SH-SY5Y (cell line): ENCODE results near the gene TSHZ3.

Experiments
- GATA2 ChIP-seq: IDR thresholded peaks from 2 replicates; pipeline ENCODE4 v1.6.1; 2011; ENCODE audit warnings: mild to moderate bottlenecking, low read depth, low read length
- GATA3 ChIP-seq: IDR thresholded peaks from 2 replicates; pipeline ENCODE4 v1.6.1; 2011; ENCODE audit warnings: low read depth, mild to moderate bottlenecking, low read length, moderate library complexity

Gene TSHZ3

DNA sequence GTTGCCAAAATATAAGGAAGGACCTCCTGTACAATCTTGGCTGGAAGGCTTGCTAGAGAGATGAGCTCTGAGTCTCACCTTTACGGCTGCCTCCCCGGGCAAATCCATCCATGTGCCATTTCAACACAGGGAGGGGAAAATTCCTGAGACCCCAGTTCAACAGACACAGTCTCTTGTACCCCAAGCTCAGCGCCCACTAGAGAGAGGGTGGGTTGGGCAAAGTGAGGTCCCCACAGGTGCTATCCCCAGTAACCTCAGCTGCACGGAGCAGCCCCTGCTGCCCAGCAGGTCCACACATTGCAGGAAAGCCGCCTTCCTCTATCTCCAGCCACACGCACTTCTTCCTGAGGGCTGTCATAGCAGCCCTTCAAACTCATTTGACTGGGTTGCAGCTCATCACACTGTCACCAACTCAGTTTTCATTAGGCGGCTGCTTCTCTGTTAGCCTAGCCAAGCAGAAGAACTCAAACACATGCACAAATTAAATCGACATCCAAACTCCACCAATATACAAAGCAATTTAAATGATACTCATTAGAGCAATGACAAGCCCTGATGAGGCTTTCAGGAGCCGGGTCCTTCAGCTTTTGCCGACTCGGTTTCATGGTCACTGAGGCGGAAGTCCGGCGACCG is 80.4 kb downstream of the TSHZ3 start:
- TF ChIP-seq GATA2 (no peak), GATA3 (no peak)

DNA sequence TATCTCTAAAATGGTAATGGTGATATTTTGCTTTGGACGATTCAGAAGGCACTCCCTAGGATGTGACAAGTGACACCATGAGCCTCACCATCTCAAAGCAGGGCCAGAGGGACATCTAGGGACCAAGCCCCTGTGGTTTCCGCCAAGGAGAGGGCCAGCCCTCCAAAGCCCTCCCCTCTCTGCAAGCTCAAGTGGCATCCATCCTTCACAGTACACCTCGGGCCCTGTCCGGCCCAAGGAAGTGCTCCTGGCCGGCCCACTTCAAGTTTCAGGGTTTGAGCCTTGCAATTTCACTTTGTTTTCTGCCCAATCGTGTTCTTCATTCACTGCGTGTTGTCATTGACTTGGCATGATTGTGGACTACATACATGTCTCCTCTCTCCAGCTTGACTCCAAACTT is 82.5 kb downstream of the TSHZ3 start:
- TF ChIP-seq GATA2 (no peak), GATA3 (no peak)

DNA sequence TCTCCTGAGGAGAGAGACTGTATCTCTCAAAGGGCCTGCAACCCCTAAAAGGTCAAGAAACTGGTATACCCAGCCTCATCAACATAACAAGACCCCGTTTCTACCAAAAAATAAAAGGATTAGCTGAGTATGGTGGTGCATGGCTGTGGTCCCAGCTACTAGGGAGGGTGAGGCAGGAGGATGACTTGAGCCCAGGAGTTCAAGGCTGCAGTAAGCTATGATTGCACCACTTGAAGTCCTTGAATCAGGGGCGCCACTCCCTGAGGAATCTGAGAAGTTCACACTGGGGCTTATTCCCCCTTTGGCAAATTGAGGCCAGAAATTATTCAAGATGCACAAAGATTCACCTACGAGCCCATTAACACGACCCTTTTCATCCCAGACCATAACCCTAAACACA is 83.0 kb downstream of the TSHZ3 start:
- TF ChIP-seq GATA3 (no peak), GATA2 (no peak)

DNA sequence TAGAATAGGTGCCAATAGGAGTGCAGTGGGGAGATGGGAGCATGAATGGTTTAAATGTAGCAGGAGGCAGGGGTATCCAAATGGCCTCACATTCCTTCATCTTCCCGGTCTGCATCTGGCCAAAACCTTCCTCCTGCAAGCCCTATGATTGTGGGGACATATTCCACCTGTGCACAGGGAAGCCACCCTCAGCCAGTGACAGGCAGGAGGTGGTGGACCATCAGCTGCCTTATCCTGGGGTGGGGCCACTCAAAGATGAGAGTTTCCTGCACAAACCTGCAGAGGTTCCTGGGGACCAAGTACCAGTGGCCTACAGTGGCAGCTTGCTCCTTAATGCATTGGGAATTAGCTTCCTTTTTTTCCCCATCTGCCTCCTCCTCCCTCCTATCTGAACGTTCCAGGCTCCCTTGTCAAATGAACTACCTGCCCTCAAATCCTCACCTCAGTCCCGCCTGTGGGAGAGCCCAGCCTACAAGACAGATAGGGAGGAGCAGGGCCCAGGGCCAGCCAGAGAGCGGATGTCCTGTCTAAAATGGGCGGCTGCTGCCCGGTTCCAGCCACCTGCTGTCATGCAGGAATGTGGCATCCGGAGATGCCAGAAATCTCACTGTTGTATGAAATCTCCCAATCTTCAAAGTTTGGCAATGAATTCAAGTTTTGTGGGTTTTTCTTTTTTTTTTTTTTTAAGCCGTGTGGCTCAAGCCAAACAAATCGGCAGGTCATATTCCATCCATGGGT is 85.0 kb downstream of the TSHZ3 start:
- TF ChIP-seq GATA2 (no peak), GATA3 (no peak)

DNA sequence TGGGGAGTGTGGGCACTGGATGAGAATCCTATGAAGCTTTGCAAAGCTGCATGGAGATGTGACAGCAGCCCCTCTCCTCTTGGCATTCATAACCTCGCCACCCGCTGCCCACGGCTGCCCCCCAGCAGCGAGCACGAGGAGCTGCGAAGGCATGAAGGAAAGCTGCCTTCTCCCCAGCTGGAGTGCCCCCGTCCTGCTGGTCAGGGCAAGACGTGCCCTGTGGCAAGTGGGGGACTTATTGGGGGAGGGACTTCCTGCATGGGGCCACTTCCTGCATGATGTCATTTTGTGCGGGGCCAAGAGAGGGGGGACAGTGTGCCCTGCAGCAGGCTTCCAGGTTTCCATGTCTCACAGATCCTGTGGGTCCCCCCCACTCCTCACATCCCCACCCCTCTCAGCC is 85.9 kb downstream of the TSHZ3 start:
- TF ChIP-seq GATA3 = no peak
- no peak for TF ChIP-seq GATA2

DNA sequence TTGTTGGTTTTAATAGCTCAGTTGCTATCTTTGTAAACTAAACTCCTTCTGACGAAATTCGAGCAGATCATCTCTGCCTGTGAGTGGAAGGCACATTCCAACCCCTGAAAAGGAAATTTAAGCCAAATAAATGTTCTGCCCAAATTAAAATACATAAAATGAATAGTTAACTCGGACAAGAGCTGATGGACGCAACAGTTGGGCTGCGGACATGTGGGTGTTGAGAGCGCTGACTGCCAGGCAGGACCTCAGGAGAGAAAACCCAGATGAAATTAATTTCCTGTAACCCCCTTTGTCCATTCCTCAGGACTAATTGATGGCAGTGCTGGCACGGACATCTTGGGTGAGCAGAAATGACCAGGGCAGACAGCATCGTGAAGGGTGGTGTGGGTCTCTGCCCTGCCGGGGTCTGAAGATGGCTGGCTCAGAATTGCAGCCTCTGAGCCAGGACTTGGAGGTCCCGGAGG is 86.5 kb downstream of the TSHZ3 start:
- no peak for TF ChIP-seq GATA3
- no peak for TF ChIP-seq GATA2

DNA sequence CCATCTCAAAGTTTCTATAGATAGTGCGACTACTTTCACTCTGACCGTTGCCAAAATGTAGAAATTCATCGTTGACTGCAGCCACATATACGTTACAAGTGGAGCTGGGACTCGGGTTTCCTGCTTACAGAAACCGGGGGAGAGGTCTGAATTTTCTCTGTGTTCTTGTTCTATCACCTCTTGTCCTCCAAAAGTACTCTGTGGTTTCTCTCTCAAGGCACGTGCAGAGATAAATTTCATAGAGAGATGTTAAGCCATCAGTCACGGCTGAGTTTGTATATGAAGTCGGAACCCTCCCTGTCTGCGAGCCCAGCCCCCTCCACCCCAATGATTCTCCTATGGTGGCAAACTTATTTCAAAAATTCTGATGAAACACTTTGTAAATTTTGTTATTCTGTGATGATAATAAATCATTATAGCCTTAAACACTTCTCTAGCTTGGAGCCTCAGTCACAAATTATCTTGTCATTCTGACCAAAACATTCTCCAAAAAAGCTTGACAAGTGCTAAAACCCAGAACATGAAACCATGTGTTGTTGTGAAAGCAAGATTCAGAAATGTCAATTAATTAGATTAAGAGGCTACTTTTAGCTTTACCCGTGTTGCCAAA is 87.5 kb downstream of the TSHZ3 start:
- TF ChIP-seq GATA3 (no peak), GATA2 (no peak)

DNA sequence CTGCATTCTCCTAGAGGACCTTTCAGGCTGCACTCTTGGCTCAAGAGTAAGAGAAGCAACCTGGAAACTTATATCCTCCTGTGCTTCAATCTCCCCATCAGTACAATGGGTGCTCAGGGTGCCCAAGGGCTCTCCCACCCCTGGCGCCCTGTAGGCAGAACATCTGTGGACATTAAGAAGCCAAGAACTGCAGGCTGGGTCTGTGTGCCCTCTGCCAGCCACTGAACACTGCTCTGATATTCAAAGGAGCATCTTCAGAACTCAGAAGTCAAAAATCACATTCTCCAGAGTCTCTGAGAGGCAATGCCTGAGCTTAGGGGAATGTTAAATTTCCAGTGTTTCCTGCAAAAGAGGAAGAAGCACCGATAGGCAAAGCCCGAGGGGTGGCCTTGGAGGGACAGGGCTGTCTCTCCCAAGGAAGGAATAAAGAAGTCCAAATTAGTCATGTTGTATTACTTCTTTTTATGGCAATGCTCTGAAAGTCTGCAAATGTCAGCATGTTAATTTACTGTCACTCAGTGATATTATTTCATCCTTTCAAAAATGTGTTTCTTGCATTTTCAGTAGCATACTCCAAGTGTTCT is 88.1 kb downstream of the TSHZ3 start:
- TF ChIP-seq GATA3 = no peak
- TF ChIP-seq GATA2 = no peak

DNA sequence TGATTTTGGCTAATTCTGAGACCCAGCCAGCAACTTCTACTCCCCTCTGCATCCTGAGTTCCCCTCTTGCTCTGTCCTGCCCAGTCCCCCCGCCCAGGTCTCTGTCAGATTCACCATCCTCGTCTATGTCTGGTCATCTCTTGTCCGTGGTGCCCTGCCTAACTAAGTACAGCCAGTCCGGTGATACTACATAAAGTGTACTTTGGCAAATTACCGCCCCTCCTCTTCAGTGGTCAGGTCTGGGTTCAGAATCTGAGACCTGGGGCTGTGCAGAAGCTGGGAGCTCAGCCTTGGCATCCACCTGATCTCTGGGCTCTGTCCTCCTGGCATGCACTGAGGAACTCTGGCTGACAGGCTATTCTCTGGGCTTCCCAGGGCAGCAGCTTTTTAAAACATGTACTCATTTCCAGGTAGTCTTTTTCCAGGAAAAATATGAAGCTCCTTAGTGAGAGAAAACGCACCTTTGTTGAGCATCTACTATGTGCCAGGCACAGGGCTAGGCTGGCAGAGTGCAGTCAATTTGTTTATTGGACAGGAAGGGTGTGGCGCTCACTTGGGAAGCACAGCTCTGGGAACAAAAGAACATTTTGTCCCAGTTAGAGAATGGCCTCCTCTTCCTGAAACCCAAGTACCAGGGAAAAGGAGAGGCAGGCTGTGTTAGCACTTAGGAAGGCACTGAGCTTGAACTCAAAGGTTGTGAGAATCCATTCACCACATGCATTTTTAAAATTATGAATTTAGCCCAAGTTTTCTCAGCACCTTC is 88.9 kb downstream of the TSHZ3 start:
- no peak for TF ChIP-seq GATA2
- TF ChIP-seq GATA3 = no peak

DNA sequence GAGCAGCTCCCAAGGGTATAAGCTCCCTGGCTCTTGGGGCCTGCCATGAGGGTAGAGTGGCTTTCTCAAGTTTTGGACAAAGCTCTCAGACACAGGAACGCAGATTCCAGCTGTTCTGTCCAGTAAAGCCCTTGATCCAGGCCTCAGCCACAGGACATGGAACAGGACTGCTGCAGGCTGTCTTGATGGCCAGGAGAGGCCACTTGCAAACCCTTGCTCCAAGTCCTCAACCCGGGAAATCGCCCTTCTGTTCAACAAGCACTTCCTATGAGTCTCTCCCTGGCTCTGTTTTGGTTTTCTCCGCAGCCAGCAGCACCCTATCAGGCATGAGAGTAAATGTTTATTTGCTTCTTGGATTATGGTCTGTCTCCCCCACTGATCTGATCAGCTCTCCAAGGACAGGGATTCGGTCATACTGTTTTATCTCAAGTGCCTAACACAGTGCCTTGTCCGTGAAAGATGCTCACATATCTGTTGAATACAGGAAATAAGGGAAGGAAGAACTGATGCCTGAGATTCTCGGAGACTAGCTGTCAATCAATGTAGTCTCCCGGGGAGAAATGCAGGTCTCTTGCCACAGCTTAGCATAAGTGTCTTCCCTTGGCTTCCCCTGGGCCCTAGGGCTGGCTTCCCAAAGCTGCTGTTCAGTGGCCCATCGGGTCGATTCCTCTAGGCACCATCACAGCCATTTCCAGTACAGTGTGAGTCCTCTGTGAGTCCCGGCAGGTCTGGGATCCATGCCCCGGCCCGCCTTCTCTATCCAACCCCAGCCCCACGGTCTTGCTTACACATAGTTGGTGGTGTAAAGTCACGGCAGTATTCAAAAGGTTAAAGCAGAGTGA is 90.8 kb downstream of the TSHZ3 start:
- TF ChIP-seq GATA3 (no peak), GATA2 (no peak)

DNA sequence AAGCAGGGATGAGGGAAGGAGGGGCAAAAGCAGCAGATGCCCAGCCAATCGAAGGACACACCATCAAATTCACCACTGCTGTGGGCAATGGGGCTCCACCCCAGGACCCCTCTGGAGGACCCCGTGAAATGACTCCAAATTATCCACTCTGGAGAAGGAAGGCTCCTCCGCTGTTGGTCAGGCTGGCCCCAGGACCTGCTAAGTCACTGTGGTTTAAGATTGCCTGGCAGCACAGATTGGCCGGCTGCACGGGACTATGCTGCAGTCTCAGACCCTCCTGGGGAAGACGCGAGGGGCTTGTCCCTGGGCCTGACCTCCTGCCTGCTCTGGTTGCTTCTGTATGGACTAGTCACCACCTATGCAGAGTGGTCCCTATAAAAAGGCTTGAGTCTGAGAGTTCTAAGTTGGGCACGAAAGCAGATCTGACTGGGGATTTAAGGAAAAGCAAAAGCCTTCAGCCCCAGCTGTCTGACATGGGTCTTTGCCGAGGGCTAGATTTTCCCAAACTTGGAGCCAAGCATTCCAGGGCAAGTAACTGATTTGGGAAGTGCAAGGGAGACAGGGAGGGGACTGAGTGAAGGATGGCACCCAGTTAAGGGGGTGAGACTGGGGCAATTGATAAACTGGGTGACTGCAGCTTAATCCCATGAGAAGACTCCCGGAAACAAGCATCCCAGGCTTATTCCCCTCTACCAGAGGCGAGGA is 91.7 kb downstream of the TSHZ3 start:
- TF ChIP-seq GATA3 (no peak), GATA2 (no peak)

DNA sequence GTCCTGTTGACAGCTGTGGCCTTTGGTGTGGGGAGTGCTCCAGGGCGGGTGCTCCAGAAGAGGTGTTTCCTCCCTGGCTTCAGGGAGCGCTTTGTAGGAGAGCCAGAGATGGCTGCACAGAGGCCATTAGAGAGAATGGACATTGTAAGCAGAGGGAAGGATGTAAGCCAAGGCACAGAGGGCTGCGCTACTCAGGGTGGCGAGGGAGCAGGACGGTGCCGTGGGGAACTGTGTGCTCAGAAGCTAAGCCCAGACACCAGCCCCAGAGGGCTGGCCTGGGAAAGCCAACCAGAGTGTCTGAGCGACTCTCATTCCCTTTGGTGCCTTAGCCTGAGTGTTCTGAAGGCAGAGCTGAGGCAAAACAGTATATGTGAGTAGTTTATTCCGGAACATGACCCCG is 92.2 kb downstream of the TSHZ3 start:
- TF ChIP-seq GATA2 = no peak
- no peak for TF ChIP-seq GATA3

DNA sequence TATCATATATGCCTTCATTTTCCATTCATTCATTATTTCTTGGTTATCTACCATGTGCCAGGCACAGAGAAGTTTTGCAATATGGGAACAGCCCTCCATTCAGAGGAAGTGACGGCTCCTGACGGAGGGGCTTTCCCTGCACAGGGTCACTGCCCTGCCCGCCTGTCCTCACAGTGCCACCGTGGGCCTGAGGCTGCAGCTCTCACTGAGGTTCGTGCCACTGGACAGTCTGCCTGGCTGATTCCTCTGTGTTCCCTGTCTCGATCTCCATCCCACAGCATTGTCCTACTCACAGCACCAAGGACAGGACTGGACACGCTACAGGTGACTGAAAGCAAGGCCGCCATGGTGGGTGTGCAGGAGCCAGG is 92.7 kb downstream of the TSHZ3 start:
- TF ChIP-seq GATA3 (no peak), GATA2 (no peak)
